ENCODE data around the gene STXBP6. TPM values are rescaled to one million over a fixed set of nuclear protein-coding genes. Genes with fewer than 3 reads are reported as not detected.

The STXBP6 gene
- total RNA-seq, 1 experiment from 2014 or later, result 0.27 TPM

DNA sequence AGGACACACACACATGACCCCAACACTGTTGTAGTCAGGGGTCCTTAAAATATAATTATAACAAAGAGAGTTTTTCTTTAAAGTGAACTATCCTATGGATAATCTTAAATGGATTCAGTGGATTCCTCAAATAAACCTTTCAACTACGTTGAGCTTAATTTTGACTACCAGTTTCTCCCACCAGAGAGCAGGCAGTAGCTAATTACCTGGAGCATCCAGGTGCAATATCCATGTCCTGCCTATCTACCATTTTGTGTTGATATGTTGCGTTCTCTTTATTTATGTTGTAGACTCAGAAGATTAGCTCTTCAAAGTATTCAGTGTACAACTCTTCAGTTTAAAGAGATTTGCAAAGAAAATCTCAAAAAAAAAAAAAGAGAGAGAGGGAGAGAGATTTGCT, 288.8 kb downstream of the STXBP6 start:
- ChIA-PET POLR2A (no interaction called here), RAD21 (ENCODE audit: low non-redundant PET in 1 of 2, low total read pairs in 2 of 2, uncharacterized antibody in 2 of 2, unreplicated experiment in 2 of 2) (no interaction called here), CTCF (no interaction called here)
- TF ChIP-seq RAD21 (IDR thresholded peaks at IDR 0.05; ENCODE audit: low read depth) (no peak), EGR1 (IDR thresholded peaks at IDR 0.05; ENCODE audit: low read depth) (no peak), POLR2A (IDR thresholded peaks at IDR 0.05; ENCODE audit: borderline replicate concordance, extremely low read depth, insufficient read depth, insufficient read length) (no peak), ZFX (IDR thresholded peaks at IDR 0.05) (no peak), CBX3 (IDR thresholded peaks at IDR 0.05; ENCODE audit: low read depth) (no peak), ZBTB33 (IDR thresholded peaks at IDR 0.05; ENCODE audit: extremely low read depth, insufficient replicate concordance, low read length) (no peak), JUND (IDR thresholded peaks at IDR 0.05) (no peak), MAX (IDR thresholded peaks at IDR 0.05) (no peak)
- TF ChIP-seq, protein P1, sequence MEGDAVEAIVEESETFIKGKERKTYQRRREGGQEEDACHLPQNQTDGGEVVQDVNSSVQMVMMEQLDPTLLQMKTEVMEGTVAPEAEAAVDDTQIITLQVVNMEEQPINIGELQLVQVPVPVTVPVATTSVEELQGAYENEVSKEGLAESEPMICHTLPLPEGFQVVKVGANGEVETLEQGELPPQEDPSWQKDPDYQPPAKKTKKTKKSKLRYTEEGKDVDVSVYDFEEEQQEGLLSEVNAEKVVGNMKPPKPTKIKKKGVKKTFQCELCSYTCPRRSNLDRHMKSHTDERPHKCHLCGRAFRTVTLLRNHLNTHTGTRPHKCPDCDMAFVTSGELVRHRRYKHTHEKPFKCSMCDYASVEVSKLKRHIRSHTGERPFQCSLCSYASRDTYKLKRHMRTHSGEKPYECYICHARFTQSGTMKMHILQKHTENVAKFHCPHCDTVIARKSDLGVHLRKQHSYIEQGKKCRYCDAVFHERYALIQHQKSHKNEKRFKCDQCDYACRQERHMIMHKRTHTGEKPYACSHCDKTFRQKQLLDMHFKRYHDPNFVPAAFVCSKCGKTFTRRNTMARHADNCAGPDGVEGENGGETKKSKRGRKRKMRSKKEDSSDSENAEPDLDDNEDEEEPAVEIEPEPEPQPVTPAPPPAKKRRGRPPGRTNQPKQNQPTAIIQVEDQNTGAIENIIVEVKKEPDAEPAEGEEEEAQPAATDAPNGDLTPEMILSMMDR (IDR thresholded peaks at IDR 0.05 in 2 of 3, conservative IDR thresholded peaks at IDR 0.05 in 1 of 3; ENCODE audit: borderline replicate concordance in 1 of 3, insufficient read depth in 1 of 3, low read depth in 2 of 3, low read length in 2 of 3), result no peak
- no peaks in the 10 kb centered on the region for H3K36me3 ChIP-seq (ENCODE audit: control insufficient read depth in 1 of 2, insufficient read depth in 2 of 2, low read length in 2 of 2)
- DNase-seq (ENCODE audit: low read depth, low spot score) (no peak), ATAC-seq (no peak)
- no peaks in the 10 kb centered on the region for H3K9me2 ChIP-seq (ENCODE audit: insufficient read depth)
- no peak overlapping the region for H3K27ac ChIP-seq (ENCODE audit: low read depth, low read length)
- no peaks in the 10 kb centered on the region for H3K27me3 ChIP-seq (ENCODE audit: insufficient read depth, low read length)
- H3K4me2 ChIP-seq (ENCODE audit: low read length), result no peak overlapping the region
- H3K9me3 ChIP-seq (ENCODE audit: control insufficient read depth in 1 of 2, insufficient read depth in 1 of 2, low read depth in 1 of 2, low read length in 2 of 2), result peaks cover 0 to 3% of the 10 kb centered on the region in 2 experiments; a peak in 1 of 4 replicates
- H3K4me3 ChIP-seq (replicated peaks in 1 of 2; ENCODE audit: low read depth in 1 of 2, low read length in 2 of 2), result no peak overlapping the region
- no peaks in the 10 kb centered on the region for H3K4me1 ChIP-seq (ENCODE audit: control insufficient read depth in 1 of 2, insufficient read depth in 2 of 2, low read length in 2 of 2)
- intact Hi-C loops (cut with micrococcal nuclease), result no loop called here
- BruUV-seq (replicated peaks), result no TSS peak
- no peak overlapping the region for H2AFZ ChIP-seq (ENCODE audit: low read depth, low read length, poor library complexity, severe bottlenecking)
- H4K20me1 ChIP-seq (ENCODE audit: insufficient read depth), result no peaks in the 10 kb centered on the region
- H3K9ac ChIP-seq (ENCODE audit: low read length), result no peak overlapping the region
- no peaks in the 10 kb centered on the region for H3K79me2 ChIP-seq (ENCODE audit: insufficient read depth, low read length)

Data from HCT116 (cell line).